ENCODE results near the gene RTKN.
"Not testable (repeated sequence)": the region's sequence is repeated elsewhere in the genome, so short reads cannot be mapped to it uniquely, and the experiment has no call there.

Gene RTKN

DNA sequence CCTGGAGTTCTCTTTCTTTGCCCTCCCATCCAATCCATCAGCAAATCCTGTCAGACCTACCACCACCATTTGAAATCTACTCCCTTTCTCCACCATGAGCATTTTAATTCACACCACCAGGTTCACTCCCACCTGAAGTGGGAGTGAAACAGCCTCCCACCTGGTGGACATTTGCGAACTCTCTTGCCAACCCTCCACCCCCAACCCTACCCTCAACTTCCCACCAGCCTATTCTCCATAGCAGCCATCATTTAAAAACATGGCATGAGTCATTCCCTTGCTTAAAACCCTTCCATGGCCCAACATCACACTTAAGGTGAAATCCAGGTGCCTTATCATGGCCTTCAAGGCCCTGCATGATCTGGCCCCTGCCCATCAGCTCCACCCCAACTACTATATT lies 3.5 kb downstream of the RTKN start:
- DNase-seq: no peak

DNA sequence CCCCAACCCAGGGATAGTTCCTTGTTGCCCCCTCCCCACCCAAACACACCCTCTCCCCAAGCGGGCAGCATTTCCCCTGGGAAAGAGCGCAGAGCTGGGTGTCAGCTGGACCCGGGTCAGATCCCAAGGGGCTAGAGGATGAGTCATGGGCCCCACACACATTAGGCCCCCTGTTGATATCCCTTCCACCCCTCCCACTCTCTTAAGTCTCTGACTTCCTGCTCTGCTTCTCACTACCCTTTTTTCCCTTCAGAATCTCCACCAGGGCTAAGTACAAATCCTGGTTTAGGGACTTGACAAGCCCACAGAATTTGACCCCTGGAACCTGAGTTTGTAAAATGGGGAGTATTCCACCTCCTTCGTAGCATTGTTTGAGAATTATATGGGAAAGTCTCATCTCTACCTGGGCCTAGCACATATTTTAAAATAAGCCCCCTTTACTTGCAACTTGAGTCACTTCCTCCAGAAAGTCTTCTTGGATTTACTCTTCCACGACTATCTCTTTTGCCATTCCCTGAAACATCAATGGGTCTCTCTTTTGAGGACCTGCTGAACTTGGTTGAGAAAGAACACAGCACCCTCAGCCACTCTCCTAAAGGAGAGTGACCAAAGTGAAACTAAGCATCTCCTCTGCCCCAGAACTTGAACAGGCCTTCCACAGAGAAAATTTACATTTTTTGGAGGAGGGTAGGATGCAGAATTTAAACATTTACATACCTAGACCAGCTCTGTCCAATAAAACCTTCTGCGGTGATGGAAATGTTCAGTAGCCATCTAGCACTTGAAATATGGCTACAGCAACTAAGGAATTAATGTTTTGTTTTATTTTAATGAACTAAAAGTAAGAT lies 4.7 kb downstream of the RTKN start:
- no peak for DNase-seq

DNA sequence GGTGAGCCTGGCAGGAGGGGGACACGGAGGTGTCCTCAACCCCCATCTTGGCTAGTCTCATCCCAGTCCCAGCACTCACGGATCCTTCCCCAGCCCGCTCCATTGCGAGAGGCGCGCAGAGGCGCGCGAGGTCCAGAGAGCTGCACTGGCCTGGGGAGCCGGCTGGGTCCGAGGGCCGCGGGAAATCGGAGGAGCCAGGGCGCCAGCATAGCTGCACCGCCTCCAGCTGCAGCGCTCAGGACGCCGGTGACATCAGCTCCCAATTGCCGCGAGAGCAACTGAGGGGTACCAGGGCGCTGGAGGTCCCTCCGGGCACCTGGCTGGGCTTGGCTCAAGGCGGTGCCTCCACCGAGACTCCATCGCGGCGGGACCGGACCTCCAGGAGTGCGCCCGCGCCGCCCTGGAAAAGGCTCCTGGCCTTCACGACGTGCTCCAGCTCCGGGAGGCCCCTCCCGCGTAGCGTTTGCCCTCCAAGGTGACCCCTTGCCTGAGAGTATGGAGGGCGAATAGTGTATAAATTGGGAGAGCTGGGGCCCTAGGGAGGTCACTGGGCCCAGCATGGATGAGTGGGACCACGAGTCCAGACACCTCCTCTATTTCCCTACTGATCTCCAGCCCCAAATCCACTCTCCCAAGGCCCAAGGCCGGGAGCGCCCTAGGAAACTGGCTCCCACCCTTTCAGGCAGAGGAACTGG lies 5.5 kb downstream of the RTKN start:
- no peak for DNase-seq

DNA sequence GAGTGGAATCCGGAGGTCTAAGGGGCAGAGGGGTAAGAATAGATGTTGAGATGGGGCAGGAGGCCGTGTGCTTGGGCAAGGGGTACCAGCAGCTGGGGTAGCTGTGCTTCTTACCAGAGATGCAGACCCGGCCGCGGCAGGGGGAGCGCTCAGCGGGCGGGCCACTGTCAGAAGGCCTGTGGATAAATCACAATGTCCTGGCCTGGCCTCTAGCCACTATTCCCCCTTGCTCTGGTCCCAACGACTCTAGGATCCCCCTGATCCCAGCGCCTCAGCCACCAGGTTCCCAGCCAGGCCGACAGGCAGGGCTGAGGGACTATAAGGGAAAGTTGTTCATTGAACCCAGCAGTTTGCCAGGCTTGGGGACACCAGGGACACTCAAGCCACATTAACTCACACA lies 11.2 kb downstream of the RTKN start:
- DNase-seq: no peak

DNA sequence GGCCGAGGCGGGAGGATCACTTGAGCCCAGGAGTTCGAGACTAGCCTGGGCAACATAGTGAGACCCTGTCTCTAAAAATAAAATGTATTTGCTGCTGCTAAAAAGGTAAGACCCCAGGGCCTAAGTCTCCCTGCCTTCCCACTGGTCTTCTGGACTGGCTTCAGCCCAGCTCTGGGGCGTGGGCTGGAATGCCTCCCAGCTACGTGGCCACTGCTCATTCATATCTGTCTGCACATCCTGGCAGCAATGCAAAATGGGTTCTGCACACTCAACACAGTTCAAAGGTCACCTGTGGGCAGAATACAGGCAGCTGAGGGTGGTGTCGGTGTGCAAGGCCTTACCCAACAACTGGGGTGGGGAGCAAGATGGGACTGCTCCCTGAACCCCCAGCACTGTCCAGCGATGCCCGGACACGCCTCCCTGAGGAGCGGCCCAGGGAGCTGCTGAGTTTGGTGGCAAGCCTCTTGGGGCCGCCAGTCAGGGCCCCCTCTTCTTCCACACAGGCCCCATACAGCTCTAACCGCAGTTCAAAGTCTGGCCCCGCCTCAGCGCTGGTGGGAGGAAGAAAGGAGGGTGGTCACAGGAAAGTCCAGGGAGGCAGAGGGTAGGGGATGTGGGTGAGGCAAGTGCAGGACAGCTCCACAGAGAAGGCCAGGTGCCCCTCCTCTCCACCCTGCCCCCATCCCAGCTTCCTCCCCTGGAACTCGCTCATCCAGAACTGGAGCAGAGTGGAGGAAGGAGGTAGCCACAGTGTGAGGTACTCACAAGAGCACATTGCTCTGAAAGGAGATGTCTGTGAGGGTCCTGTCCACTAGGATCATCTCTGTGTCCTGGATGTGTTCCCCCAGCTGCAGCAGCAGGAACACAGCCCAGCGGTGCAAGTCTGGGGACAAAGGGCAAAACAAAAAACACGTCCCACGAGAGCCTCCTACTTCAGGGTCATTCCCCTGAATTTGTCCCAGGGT lies 12.0 kb downstream of the RTKN start:
- DNase-seq: no peak

DNA sequence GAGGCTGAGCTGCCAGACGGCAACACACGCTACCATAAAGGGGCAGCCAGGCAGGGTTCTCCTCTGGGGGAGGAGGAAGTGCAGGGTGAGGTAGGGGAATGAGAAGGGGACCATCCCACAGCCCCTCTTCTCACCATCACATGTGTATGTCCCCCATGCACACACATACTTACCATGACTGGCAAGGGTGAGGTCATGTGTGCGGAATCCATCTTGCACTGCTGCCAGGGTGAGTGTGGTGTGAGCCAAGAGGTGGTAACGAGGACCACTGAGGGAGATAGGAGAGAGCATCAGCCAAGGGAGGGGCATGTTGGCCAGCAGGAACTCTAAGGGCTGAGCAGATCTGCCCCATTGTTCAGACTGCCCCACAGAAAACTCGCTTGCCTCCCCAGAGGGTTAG lies 13.1 kb downstream of the RTKN start:
- DNase-seq: no peak

DNA sequence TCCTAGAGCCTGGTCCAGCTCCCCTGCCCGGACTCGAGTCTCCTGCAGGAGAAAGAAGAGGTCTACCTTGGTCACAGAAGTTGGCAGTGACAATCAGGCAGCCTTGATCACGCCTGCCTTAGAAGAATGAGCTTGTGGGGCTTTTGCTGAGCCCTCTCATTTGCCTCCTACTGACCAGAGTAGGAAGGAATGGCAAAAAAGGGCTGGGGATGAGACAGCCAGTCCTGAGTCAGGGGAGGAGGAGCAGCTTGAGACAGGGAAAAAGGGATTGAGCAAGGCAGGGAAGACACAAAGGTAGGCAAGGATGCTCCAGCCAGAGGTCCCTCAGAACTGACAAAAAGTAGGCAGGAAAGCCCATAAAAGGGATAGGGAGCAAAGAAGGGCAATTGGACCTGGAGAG lies 14.2 kb downstream of the RTKN start:
- no peak for DNase-seq

DNA sequence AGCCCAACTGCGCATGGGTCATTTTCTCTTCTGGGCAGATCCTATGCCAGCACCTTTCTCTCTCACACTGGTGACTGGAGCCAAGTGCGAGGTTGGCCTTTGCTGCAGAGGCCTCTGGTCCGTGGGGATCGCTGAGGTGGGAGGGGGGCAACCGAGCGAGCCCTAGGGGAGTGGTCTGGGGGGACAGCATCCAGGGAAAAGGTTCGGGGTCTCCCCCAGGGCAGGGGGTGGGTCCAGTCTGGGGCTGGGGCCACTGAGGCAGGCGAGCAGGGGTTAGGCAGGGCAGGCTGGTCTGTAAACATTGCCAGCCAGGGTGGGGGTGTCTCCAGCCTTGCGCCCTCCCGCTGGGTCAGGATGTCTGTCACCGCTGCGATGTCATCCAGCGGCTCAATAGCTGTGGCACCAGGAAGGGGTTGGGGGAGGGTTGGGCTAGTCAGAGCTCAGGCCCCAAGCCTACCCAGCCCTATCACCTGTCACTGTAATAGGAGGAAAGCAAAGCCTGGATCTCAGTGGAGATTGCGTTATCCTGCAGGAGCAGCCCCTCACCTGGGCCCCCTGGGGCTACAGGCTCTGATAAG lies 15.5 kb downstream of the RTKN start:
- no peak for DNase-seq

DNA sequence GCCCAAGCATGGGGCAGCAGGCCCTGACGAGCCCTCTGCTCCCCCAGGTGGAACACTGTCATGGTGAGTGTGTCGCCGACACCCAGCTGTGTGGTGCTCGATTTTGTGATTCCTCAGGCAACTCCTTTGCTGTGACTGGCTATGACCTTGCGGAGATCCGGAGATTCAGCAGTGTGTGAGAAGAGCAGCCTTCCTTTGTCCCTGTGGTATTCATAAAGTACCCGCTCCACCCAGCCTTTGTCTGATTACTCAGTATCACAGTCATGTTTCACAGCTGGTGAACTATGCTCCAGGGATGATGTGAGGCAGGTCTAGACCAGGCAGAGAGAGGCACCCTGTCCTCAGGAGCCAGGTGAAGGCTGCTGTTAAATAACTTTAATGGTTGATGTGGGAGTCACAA lies 16.2 kb downstream of the RTKN start:
- DNase-seq: no peak

DNA sequence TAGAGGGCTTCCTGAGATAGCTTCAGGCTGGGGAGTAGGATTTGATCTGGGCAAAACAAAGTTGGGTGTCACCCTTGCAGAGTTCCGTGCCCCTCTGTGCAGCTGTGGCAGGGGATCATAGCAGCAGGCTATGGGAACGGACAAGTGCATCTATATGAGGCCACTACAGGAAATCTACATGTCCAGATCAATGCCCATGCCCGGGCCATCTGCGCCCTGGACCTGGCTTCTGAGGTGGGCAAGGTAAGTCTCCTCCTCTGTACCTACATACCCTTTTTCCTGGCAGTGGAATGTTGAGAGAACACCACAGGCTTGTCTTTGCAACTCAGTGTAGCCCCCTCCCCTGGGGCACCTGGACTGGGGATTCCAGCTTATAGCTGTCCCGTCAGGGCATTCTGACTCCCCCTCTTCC lies 16.7 kb downstream of the RTKN start:
- DNase-seq: no peak

DNA sequence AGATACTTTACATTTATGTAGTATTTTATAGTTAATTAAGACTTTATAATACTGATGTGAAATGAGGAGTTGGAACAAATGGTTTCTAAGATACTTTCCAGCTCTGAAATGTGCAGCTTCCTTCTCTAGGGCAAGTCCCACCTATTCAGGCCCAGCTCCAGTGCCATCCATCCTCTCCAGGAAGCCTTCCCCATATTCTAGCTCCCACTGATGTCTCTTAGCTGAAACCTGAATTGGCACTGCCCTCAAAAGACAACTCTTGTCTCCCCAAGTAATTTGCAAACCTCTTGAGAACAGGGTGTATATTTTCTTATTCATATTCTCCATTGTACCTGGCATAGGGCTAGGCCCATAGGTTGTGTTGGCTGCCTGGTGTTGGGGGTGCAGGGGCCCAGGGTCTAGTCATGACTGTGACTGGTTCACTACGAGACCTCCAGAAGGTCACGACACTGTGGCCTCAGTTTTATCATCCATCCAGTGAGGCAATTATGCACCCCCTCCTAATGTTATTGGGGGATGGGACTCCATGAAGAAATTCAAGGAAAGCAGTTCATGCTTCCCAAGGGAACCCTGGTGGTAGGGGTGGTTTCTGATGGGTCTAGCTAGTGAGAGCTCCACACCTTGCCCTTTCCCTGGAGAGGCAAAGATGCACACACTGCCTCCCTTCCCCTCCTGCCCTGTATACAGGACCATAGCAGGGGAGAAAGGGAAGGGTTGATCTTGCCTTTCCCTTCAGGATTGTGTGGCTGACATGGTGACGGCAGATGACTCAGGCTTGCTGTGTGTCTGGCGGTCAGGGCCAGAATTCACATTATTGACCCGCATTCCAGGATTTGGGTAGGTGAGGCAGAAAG lies 17.4 kb downstream of the RTKN start:
- DNase-seq: no peak

DNA sequence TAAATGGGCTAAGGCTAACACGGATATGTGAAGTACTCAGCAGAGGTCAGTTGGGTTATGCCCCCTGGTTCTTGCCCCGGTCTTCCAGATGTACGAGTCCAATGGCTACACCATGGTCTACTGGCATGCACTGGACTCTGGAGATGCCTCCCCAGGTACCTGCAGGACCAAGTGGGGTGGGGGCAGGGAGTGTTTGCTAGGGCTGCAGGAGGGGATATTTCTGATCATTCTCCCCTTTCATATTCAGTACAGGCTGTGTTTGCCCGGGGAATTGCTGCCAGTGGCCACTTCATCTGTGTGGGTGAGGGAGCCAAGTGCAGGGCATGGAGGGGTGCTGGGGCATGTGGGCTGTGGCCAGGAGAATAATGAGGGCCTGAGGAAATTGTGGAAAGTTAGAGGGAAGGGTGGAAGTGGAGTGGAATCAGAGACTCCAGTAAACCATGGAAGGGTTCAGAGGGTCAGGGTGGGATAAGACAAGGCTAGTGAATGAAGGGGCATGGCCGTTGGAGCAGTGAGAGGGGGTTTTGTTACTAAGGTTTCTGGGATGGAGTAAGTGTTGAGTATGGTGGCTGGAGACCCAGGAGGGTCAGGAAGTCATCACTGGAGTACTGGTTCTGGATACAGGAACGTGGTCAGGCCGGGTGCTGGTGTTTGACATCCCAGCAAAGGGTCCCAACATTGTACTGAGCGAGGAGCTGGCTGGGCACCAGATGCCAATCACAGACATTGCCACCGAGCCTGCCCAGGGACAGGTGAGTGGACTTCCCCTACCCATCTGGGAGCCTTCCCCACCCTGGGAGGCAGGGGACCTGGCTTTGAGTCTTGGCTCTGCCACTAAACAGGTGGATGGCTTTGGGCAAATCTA lies 18.3 kb downstream of the RTKN start:
- no peak for DNase-seq

DNA sequence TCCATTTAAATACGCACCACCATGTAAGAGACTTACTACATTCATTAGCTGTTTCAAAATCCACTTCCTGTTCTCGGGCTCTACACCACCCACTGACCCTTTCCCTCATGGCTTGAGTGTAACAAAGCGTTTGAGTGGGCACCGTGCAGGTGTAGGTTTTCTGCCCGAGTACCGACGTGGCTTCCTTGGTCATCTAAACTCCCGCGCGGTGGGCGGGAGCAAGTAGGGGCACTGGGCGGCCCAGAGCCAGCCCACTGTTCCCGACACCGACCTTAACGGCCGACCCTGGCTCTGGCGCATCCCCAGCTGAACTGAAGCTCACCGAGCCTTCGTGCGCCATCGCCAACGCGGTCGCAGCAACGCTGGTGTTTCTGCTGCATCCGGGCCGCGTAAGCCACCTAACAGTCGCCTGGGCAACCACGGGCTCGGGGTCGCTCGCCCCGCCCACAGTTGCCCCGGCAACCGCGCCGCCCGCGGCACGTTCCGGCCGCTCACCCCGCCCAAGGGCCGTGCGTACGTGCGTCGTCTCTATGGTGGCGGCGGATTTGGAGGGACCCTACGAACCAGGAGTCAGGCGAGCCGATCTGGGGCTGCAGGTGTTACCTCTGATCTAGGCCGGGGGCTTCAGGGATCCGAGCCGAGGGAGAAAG lies 20.4 kb downstream of the RTKN start, which contains the start of the genes C2orf81 and WDR54:
C2orf81 (minus strand) TSS at position 399 of the 650 bp plus-strand sequence; CDS start at position 340, 59 bp downstream.
WDR54 (plus strand) TSS at position 510 of the 650 bp plus-strand sequence. CDS start 424 bp downstream, outside the sequence.
- peak; percentile 94 for DNase-seq

DNA sequence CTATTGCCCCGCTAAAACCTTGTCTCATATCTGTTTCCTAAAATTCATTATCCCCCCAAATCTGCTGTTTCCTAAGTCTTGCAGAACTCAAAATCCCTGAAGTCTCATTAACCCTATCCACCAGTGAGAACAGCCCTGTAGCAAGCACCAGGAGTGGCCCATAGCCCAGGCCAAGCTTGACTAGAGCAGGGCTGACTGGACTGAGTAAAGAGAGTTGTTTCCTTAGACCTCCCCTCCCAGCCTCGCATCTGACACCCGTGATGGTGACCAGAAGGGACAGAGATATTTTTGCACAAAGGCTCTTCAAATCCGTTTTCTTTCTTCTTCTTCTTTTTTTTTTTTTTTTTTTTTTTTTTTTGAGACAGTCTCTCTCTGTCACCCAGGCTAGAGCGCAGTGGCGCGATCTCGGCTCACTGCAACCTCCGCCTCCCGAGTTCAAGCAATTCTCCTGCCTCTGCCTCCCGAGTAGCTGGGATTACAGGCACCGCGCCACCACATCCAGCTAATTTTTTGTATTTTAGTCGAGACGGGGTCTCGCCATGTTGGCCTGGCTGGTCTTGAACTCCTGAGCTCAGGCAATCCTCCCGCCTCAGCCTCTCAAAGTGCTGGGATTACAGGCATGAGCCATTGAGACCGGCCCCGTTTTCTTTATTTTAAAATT lies 21.2 kb downstream of the RTKN start:
- not testable (repeated sequence) for DNase-seq

DNA sequence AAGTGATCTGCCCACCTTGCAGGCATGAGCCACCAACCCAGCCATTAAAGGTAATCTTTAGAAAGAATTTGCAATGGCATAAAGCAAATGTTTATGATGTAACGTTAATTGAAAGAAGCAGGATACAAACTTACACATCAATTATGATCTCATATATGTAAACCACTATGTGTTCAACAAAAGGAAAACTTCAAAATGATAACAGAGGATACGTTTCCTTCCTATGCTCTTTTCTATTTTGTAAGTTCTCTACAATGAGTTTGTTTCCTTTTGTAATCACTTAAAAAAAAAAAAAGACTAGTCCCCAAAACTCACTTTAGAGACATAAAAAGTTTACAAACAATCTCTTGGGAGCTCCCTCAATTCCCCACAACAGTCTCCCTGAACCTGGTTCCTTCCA lies 21.7 kb downstream of the RTKN start:
- DNase-seq: no peak

DNA sequence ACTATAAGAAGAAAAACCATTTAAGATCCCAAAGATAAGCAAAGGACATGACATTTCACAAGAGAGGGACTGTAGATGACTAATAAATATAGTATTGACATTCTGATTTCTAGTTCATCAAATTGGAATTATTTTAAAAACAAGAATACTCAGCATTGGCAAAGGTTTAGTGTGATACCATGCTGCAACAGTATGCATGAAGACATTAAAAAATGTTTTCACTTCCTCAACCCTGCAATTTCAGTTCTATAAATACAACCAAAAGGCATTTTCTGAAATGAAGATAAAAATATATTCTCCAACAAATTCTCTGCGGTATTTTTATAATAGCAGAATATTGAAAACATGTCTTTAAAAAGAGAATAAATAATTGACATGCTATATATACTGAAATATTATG lies 22.4 kb downstream of the RTKN start:
- no peak for DNase-seq

DNA sequence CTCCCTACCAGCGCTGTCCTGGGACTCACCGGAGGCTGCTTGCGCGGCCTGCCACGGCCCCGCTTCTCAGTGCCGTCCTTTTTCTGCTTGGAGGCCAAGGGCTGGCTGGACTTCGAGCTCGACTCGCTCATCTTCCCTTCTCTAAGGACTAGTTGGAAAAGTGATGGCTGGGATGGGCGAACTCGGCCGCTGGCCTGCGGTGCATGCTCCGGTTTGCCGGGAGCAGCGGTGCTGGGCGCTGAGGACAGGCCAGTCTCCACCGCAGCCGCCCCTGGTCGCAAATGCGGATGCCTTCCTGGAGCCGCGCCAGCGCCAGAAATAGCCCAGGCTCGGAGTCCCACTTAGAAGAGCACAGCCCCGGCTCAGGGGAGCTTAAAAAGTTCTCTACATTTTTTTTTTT lies 23.4 kb downstream of the RTKN start:
- DNase-seq: no peak

DNA sequence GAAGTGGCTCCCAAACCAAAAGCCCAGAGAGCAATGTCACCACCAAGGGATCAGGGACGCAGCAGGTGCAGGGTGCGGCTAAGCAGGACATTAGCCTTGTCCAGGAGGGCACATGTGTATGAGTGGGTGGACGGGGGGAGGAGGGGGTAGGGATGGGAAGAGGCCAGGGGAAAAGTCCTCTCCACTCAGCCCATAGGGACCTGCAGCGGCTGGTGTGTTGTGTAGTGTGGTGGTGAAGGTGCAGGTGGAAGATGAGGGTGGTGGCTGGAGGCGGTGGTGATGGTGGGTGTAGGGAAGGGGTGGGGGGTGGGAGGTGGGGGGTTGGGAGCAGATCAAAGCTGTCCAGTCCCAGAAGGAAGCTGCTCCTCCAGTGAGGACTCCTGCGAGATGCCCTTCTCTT lies 24.0 kb downstream of the RTKN start:
- DNase-seq: no peak

DNA sequence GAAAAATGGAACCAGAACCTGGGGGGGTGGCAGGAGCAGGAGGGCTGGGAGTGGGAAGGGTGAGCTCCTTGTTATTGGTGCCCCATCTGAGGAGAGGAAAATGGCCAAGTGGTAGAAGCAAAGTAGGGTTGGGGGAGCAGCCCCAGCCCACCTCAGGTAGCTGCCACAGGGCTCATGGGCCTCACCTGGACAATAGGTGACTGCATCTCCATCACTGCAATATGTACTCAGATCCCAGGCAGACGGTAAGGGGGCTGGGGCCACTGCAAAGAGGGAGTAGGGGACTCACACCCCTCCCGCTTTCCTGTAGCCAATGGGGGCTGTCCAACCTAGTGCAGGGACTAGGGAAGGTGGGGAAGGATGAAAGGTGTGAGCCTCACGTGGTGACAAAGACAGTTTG lies 24.5 kb downstream of the RTKN start:
- DNase-seq: no peak

DNA sequence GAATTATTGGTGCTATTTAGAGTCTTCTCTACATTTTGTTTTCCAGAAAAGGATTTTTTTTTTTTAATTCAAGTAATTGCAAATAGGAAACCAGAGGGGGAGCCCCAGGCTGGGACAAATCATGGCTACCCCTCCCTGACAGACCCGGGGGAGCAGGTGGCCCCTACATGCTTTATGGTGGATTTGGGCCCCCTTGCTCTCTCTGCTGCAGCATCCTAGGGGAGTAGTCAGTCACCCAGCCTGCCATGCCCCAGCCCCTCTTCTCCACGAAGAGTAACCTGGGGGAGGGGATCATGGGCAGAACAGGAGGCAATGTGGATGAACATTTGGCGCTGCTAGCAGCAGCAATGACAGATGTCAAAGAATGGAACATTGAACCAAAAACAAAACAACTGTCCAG lies 25.0 kb downstream of the RTKN start:
- no peak for DNase-seq
